HUDEP-2 (cell line): ENCODE data around the gene HOXD9.
A peak's percentile ranks its signal among the peaks of the same experiment; 100 is the strongest.

Source experiments
- DNase-seq, 76 experiments: peaks; one replicate each; lab custom pipeline; 2025; ENCODE audit not compliant: unreplicated experiment in 76 of 76; lab: John Stamatoyannopoulos, UW

The HOXD9 gene

GRCh38 chr2:176085120-176085788 is 37.3 kb upstream of the HOXD9 start:
- DNase-seq, result no peak

- peak in 30 of 76 experiments; percentile 5 to 45 (median 24) for DNase-seq
Measured at GRCh38 chr2:176085861-176086771, 36.4 kb upstream of the HOXD9 start.

GRCh38 chr2:176087330-176088047 is 35.0 kb upstream of the HOXD9 start:
- no peak for DNase-seq

- DNase-seq, result peak in 28 of 76 experiments; percentile 3 to 41 (median 20)
Measured at GRCh38 chr2:176088048-176088936, 34.2 kb upstream of the HOXD9 start.

GRCh38 chr2:176088937-176089842 is 33.3 kb upstream of the HOXD9 start:
- no peak for DNase-seq

- no peak for DNase-seq
Measured at GRCh38 chr2:176089843-176090395, 32.6 kb upstream of the HOXD9 start.

GRCh38 chr2:176090862-176091261 is 31.7 kb upstream of the HOXD9 start:
- no peak for DNase-seq

- DNase-seq, result no peak
Measured at GRCh38 chr2:176091329-176092258, 30.9 kb upstream of the HOXD9 start.

- DNase-seq, result peak in 2 of 76 experiments; percentile 19 to 42
Measured at GRCh38 chr2:176092270-176093144, 30.0 kb upstream of the HOXD9 start, which contains the start of gene HOXD13. Gene HOXD13, plus strand, starts transcription at chr2:176092721. Its CDS starts 170 bp downstream, at chr2:176092891.

GRCh38 chr2:176093145-176093897 is 29.2 kb upstream of the HOXD9 start:
- DNase-seq, result peak in 2 of 76 experiments; percentile 10 to 18

GRCh38 chr2:176093898-176094249 is 28.6 kb upstream of the HOXD9 start:
- DNase-seq, result no peak

GRCh38 chr2:176094349-176094748 is 28.2 kb upstream of the HOXD9 start:
- no peak for DNase-seq

GRCh38 chr2:176095421-176095820 is 27.1 kb upstream of the HOXD9 start:
- no peak for DNase-seq

GRCh38 chr2:176096243-176096985 is 26.1 kb upstream of the HOXD9 start:
- no peak for DNase-seq
